Endothelial cell of umbilical vein (primary cell): ENCODE results near the gene CARMIL1.

Experiments used
- CTCF ChIP-seq, 2 donors: IDR thresholded peaks; 1 replicate in 1 of 2; 2 replicates in 1 of 2; pipeline ENCODE4 v1.5.1; 2011; ENCODE audit warnings: low read length in 2 of 2, mild to moderate bottlenecking in 2 of 2, moderate library complexity in 2 of 2, control low read depth in 1 of 2, inconsistent platforms in 1 of 2, low read depth in 1 of 2; ENCODE audit not compliant: insufficient read depth in 1 of 2; ENCODE audit errors: extremely low read depth in 1 of 2
- EZH2 ChIP-seq: IDR thresholded peaks from 2 replicates; pipeline ENCODE4 v1.6.1; 2012; ENCODE audit warnings: borderline replicate concordance, low read depth, mild to moderate bottlenecking, moderate library complexity, low read length, inconsistent platforms; ENCODE audit not compliant: severe bottlenecking
- MAX ChIP-seq: IDR thresholded peaks from 2 replicates; pipeline ENCODE4 v1.6.1; 2011; ENCODE audit not compliant: insufficient read depth, insufficient read length
- POLR2A ChIP-seq: IDR thresholded peaks from 2 replicates; pipeline ENCODE4 v1.6.1; 2012; ENCODE audit warnings: low read depth, mild to moderate bottlenecking, control low read depth, low read length
- POLR2AphosphoS5 ChIP-seq: IDR thresholded peaks from 2 replicates; pipeline ENCODE4 v1.6.1; 2012; ENCODE audit warnings: low read depth, mild to moderate bottlenecking, control low read depth, low read length, moderate library complexity; ENCODE audit not compliant: insufficient read depth

GRCh38 chr6:25312034-25312620 is 33.0 kb downstream of the CARMIL1 start:
- TF ChIP-seq CTCF (IDR thresholded peaks at IDR 0.05; ENCODE audit: extremely low read depth in 1 of 2, insufficient read depth in 1 of 2, low read depth in 1 of 2, low read length in 2 of 2) (no peak), EZH2 (no peak), MAX (no peak), POLR2AphosphoS5 (no peak), POLR2A (no peak)
